BJ (cell line): ENCODE data around the gene CABP7. TPM values are rescaled to one million over a fixed set of nuclear protein-coding genes. Genes with fewer than 3 reads are reported as not detected.

ENCODE experiments used
- CTCF ChIA-PET: fragments of 350-600 bp; formaldehyde crosslinking; extraction: SDS; loops from one replicate; lab custom pipeline; 2021; ENCODE audit warnings: antibody characterized with exemption, inconsistent platforms; lab: Yijun Ruan, JAX
- POLR2A ChIA-PET: fragments of 300-600 bp; sonication (Branson Sonifier 250); formaldehyde crosslinking; extraction: SDS; loops from one replicate; lab custom pipeline; 2021; ENCODE audit warnings: antibody characterized with exemption; lab: Charles Lee
- DNase-seq: peaks from one replicate; pipeline ENCODE4 v3.0.0-alpha.2; 2011; ENCODE audit warnings: low read depth
- H3K27me3 ChIP-seq: 2 replicates; pipeline ENCODE4 v1.6.0; 2011; ENCODE audit warnings: low read length; ENCODE audit not compliant: control insufficient read depth, insufficient read depth
- H3K36me3 ChIP-seq: 2 replicates; pipeline ENCODE4 v1.5.1; 2011; ENCODE audit warnings: low read length; ENCODE audit not compliant: control insufficient read depth, insufficient read depth
- H3K4me3 ChIP-seq: 2 replicates; pipeline ENCODE4 v1.5.1; 2011; ENCODE audit warnings: low read depth, mild to moderate bottlenecking, control low read depth, low read length
- CTCF ChIP-seq: IDR thresholded peaks from 2 replicates; pipeline ENCODE4 v1.5.1; 2011; ENCODE audit warnings: low read depth, mild to moderate bottlenecking, control low read depth, inconsistent platforms, low read length, moderate library complexity; ENCODE audit not compliant: insufficient read depth
- polyA plus RNA-seq: library from polyadenylated mRNA; depleted of rRNA; stranded (reverse); fragments of >200 nt; gene quantifications from 2 replicates; pipeline ENCODE4 v1.2.3, GENCODE V29; 2011

Gene CABP7
- polyA plus RNA-seq, 1 experiment, result 0.02 TPM

- DNase-seq, result no peak
- CTCF ChIA-PET, result interaction anchor here (1.2 to 1.3 kb wide), 2 partner anchors 10 to 278 kb away, joined by 3 to 5 read pairs; no protein-coding TSS in a partner anchor
- Histone ChIP-seq H3K36me3 (peaks cover 1% of the 10 kb centered on the region; the same call in 1 of the 2 replicates), H3K4me3 (no peak overlapping the region), H3K27me3 (peaks cover 11% of the 10 kb centered on the region)
- POLR2A ChIA-PET, result no interaction called here
- peak; percentile 55 for TF ChIP-seq CTCF
Observed at GRCh38 chr22:29727131-29727523, 7.3 kb downstream of the CABP7 start.

GRCh38 chr22:29729161-29729560, 9.4 kb downstream of the CABP7 start:
- CTCF ChIA-PET, result no interaction called here
- POLR2A ChIA-PET, result no interaction called here
- no peak for DNase-seq
- TF ChIP-seq CTCF, result no peak
- Histone ChIP-seq H3K27me3 (peaks cover 7% of the 10 kb centered on the region), H3K4me3 (no peak overlapping the region), H3K36me3 (peaks cover 1% of the 10 kb centered on the region)

GRCh38 chr22:29731058-29731850, 11.5 kb downstream of the CABP7 start:
- ChIA-PET POLR2A (no interaction called here), CTCF (interaction anchor here (1.4 kb wide), 1 partner anchor 10 kb away, joined by 3 read pairs; no protein-coding TSS in a partner anchor)
- no peak for DNase-seq
- TF ChIP-seq CTCF, result no peak
- Histone ChIP-seq H3K4me3 (no peak overlapping the region), H3K27me3 (no peaks in the 10 kb centered on the region), H3K36me3 (peaks cover 1% of the 10 kb centered on the region)

- Histone ChIP-seq H3K36me3 (peaks cover 1% of the 10 kb centered on the region), H3K27me3 (no peaks in the 10 kb centered on the region), H3K4me3 (no peak overlapping the region)
- no peak for TF ChIP-seq CTCF
- no peak for DNase-seq
- POLR2A ChIA-PET, result no interaction called here
- CTCF ChIA-PET, result interaction anchor here (0.6 to 1.1 kb wide), 3 partner anchors 24 to 43 kb away, joined by 3 to 4 read pairs (median 3); no protein-coding TSS in a partner anchor
Observed at GRCh38 chr22:29732883-29733282, 13.1 kb downstream of the CABP7 start.

- DNase-seq, result no peak
- no peak overlapping the region for H3K4me3 ChIP-seq
- H3K36me3 ChIP-seq, result peaks cover 1% of the 10 kb centered on the region
- ChIA-PET POLR2A (no interaction called here), CTCF (interaction anchor here (1.1 kb wide), 2 partner anchors 23 to 44 kb away, joined by 3 read pairs; no protein-coding TSS in a partner anchor)
- no peaks in the 10 kb centered on the region for H3K27me3 ChIP-seq
- no peak for TF ChIP-seq CTCF
Observed at GRCh38 chr22:29733362-29734201, 13.8 kb downstream of the CABP7 start.
